ENCODE measurements around the gene RAG1. TPM values are rescaled to one million over a fixed set of nuclear protein-coding genes. Genes with fewer than 3 reads are reported as not detected.

RAG1 gene
- total and polyA plus RNA-seq, 9 of the 15 experiments (the other 6 are each of a cell fraction or from before 2014, with no cell fraction given) = 0.49 to 2.5 (median 1.7) TPM

DNA sequence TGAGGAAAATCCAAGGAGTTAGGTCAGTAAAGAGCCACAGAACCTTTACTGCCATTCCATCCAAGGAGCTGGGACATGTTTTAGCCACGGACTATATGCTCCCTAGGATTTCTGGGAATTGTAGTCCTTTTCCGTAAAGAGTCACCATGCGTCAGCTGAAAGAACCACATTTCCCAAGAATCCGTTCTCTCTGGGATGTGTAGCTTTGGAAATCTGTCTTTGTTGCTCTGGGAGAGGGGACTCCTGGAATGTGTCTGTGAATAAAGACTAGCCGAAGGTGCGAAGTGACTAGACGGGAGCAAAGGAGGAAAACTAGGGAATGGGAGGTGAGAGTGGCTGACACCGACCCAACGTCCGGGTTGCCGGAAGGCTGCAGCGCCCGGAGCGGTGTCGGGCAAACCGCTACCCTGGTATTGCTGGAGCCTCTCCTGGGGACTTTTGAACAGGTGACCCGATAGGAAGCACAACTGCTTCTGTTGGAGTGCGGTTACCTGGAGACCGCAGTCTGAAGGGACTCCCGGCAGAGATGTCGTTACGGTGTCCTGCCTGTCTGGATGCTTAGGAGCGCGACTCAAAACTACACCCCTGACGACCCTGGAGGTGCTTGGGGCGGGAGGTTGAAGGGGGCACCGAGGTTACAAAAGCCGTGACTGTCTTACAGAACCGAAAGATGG lies 26.6 kb downstream of the RAG1 start, which contains the start of gene IFTAP (continued):
- TF ChIP-seq KAT7 (CRISPR knock-in tag; IDR thresholded peaks at IDR 0.05; ENCODE audit: borderline replicate concordance) (no peak), MAFK (IDR thresholded peaks at IDR 0.05; ENCODE audit: low read length) (peak; percentile 2; the same call in 1 of the 2 replicates), ZNF239 (CRISPR knock-in tag; IDR thresholded peaks at IDR 0.05) (peak; percentile 47; the same call in 1 of the 2 replicates), NFIC (IDR thresholded peaks at IDR 0.05) (0 out of 2 replicates have a peak, but pooled peaks have one; percentile 13), PHF8 (IDR thresholded peaks at IDR 0.05; ENCODE audit: borderline replicate concordance, low read length) (peak; percentile 51; the same call in 1 of the 2 replicates), HOXB6 (CRISPR knock-in tag; IDR thresholded peaks at IDR 0.05; ENCODE audit: borderline replicate concordance) (no peak), ILK (tag; IDR thresholded peaks at IDR 0.05; ENCODE audit: borderline replicate concordance, low read depth) (no peak), ZNF175 (CRISPR knock-in tag; IDR thresholded peaks at IDR 0.05; ENCODE audit: low read depth) (peak; percentile 91), TOE1 (IDR thresholded peaks at IDR 0.05; ENCODE audit: borderline replicate concordance) (peak; percentile 80), TOE1 (CRISPR knock-in tag; IDR thresholded peaks at IDR 0.05; ENCODE audit: borderline replicate concordance, low read depth) (no peak), NR2C2 (CRISPR knock-in tag; IDR thresholded peaks at IDR 0.05) (no peak), NR2C2 (tag; IDR thresholded peaks at IDR 0.05) (peak; percentile 72), GTF2A2 (tag; IDR thresholded peaks at IDR 0.05) (peak; percentile 38; the same call in 1 of the 2 replicates), GABPB1 (CRISPR knock-in tag; IDR thresholded peaks at IDR 0.05) (peak; percentile 87), NFE2 (IDR thresholded peaks at IDR 0.05; ENCODE audit: low read depth) (peak; percentile 72), LARP7 (IDR thresholded peaks at IDR 0.05) (no peak), HEY1 (CRISPR knock-in tag; IDR thresholded peaks at IDR 0.05; ENCODE audit: borderline replicate concordance) (peak; percentile 60; the same call in 1 of the 2 replicates), ZNF143 (CRISPR knock-in tag; IDR thresholded peaks at IDR 0.05) (peak; percentile 91), ETV1 (tag; conservative IDR thresholded peaks at IDR 0.05; ENCODE audit: low read depth) (peak; percentile 35; the same call in 1 of the 2 replicates), MIER1 (IDR thresholded peaks at IDR 0.05; ENCODE audit: low read depth) (no peak)
- TF ChIP-seq, protein P1, sequence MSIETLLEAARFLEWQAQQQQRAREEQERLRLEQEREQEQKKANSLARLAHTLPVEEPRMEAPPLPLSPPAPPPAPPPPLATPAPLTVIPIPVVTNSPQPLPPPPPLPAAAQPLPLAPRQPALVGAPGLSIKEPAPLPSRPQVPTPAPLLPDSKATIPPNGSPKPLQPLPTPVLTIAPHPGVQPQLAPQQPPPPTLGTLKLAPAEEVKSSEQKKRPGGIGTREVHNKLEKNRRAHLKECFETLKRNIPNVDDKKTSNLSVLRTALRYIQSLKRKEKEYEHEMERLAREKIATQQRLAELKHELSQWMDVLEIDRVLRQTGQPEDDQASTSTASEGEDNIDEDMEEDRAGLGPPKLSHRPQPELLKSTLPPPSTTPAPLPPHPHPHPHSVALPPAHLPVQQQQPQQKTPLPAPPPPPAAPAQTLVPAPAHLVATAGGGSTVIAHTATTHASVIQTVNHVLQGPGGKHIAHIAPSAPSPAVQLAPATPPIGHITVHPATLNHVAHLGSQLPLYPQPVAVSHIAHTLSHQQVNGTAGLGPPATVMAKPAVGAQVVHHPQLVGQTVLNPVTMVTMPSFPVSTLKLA (conservative IDR thresholded peaks at IDR 0.05) = peak; percentile 41 to 69; a peak in 3 of 4 replicates
- TF ChIP-seq, protein P2, sequence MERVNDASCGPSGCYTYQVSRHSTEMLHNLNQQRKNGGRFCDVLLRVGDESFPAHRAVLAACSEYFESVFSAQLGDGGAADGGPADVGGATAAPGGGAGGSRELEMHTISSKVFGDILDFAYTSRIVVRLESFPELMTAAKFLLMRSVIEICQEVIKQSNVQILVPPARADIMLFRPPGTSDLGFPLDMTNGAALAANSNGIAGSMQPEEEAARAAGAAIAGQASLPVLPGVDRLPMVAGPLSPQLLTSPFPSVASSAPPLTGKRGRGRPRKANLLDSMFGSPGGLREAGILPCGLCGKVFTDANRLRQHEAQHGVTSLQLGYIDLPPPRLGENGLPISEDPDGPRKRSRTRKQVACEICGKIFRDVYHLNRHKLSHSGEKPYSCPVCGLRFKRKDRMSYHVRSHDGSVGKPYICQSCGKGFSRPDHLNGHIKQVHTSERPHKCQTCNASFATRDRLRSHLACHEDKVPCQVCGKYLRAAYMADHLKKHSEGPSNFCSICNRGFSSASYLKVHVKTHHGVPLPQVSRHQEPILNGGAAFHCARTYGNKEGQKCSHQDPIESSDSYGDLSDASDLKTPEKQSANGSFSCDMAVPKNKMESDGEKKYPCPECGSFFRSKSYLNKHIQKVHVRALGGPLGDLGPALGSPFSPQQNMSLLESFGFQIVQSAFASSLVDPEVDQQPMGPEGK (CRISPR knock-in tag; IDR thresholded peaks at IDR 0.05; ENCODE audit: borderline replicate concordance) = peak; percentile 42; the same call in 1 of the 2 replicates
- TF ChIP-seq, protein P3, sequence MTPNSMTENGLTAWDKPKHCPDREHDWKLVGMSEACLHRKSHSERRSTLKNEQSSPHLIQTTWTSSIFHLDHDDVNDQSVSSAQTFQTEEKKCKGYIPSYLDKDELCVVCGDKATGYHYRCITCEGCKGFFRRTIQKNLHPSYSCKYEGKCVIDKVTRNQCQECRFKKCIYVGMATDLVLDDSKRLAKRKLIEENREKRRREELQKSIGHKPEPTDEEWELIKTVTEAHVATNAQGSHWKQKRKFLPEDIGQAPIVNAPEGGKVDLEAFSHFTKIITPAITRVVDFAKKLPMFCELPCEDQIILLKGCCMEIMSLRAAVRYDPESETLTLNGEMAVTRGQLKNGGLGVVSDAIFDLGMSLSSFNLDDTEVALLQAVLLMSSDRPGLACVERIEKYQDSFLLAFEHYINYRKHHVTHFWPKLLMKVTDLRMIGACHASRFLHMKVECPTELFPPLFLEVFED (CRISPR knock-in tag; conservative IDR thresholded peaks at IDR 0.05) = 0 out of 2 replicates have a peak, but pooled peaks have one; percentile 33

Data from K562 (cell line).